Aorta (tissue), 5 donors: Measurements from ENCODE around the gene TBCD. TPM values are rescaled to one million over a fixed set of nuclear protein-coding genes. Genes with fewer than 3 reads are reported as not detected.

Source experiments
- ATAC-seq: fragments of 200-7000 bp; cut with Tn5 transposase; one replicate; pipeline ENCODE4 v1.9.1; 2022; ENCODE audit warnings: moderate library complexity; ENCODE audit not compliant: low FRiP score
- DNase-seq, 2 donors: peaks; one replicate each; pipeline ENCODE4 v3.0.0-alpha.2; 2020
- H3K27ac ChIP-seq, 2 donors: one replicate each; pipeline ENCODE4 v1.5.1; 2013; ENCODE audit warnings: low read length in 2 of 2, mild to moderate bottlenecking in 2 of 2, moderate library complexity in 2 of 2, control low read depth in 1 of 2, inconsistent platforms in 1 of 2, low read depth in 1 of 2
- H3K27me3 ChIP-seq, 2 donors: one replicate each; pipeline ENCODE4 v1.6.1; 2013; ENCODE audit warnings: control low read depth in 1 of 2, low read length in 1 of 2, mild to moderate bottlenecking in 1 of 2, moderate library complexity in 1 of 2; ENCODE audit not compliant: insufficient read depth in 2 of 2, control insufficient read depth in 1 of 2
- H3K36me3 ChIP-seq, 2 donors: one replicate each; pipeline ENCODE4 v1.6.1; 2013; ENCODE audit warnings: control low read depth in 1 of 2, low read length in 1 of 2, mild to moderate bottlenecking in 1 of 2; ENCODE audit not compliant: insufficient read depth in 2 of 2, control insufficient read depth in 1 of 2
- H3K4me1 ChIP-seq, 2 donors: one replicate each; pipeline ENCODE4 v1.6.1; 2013; ENCODE audit warnings: low read length in 2 of 2, control low read depth in 1 of 2, mild to moderate bottlenecking in 1 of 2, moderate library complexity in 1 of 2; ENCODE audit not compliant: insufficient read depth in 2 of 2, control insufficient read depth in 1 of 2
- H3K4me3 ChIP-seq, 2 donors: one replicate each; pipeline ENCODE4 v1.5.1; 2013; ENCODE audit warnings: low read length in 2 of 2, control low read depth in 1 of 2, mild to moderate bottlenecking in 1 of 2
- H3K9me3 ChIP-seq: one replicate; pipeline ENCODE4 v1.6.1; 2013; ENCODE audit warnings: mild to moderate bottlenecking, low read length; ENCODE audit not compliant: control insufficient read depth
- WGBS, 2 donors: extraction: QIAGEN DNeasy Blood & Tissue Kit; methylation state at CpG; one replicate each; pipeline ENCODE4 v1.1.7; 2013; 5-methylcytosine and 5-hydroxymethylcytosine counted together
- intact Hi-C, 2 donors: fragments of 100-400 bp; cut with DNase I; formaldehyde crosslinking; loops; one replicate each; pipeline versions ENCODE4 v1.14.2 to v1.15.0; 2022
- polyA plus RNA-seq, 2 donors: library from polyadenylated mRNA; stranded (reverse); fragments of 200-250 nt; gene quantifications; one replicate each; pipeline ENCODE4 v1.2.3, GENCODE V29; 2013
- total RNA-seq, 2 donors: library from RNA; stranded (reverse); fragmentation: NEBNext Ultra II Directional; extraction: Animal tissue kit (Norgen Biotek cat#: 25700); gene quantifications; one replicate each; pipeline ENCODE4 v1.2.1, GENCODE V29; 2021
- donor health status: healthy with polysubstance abuse.
- donor health status: Bipolar disorder and iron deficiency.
- donor health status: DM: no; HTN: no; CAD: no.
- donor health status: DM: no; HTN: no; CAD: no.
- donor health status: DM: yes; HTN: yes; CAD: no.

Gene TBCD
- total and polyA plus RNA-seq, 4 donors: 20.0 to 182 (median 111) TPM

DNA sequence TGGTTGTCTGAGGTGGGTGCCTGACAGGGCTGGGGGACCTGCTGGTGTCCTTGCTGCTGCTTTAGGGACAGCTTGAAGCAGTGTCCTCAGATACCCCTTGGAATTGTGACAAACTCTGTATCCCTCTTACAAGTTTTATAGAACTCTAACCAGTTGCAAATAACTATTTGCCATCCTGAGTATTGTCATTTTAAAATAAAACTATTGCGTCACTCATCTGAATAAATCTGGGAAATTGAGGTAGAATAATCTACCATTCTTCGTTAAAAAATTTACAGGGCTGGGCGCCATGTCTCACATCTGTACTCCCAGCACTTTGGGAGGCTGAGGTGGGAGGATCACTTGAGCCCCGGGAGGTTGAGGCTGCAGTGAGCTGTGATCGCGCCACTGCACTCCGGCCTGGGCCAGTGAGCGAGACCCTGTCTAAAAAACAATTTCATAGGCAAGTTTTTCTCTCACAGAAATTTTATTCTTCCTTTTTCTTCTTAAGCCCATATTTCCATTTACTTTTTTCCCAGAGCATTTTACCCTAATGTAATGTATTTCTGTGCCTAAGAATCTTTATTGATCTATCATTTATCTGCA is 73.8 kb downstream of the TBCD start:
- Histone ChIP-seq H3K4me3 (no peak overlapping the region), H3K27me3 (no peaks in the 10 kb centered on the region), H3K27ac (no peak overlapping the region), H3K36me3 (peaks cover 0 to 2% of the 10 kb centered on the region in 2 donors), H3K9me3 (no peaks in the 10 kb centered on the region), H3K4me1 (no peaks in the 10 kb centered on the region)
- intact Hi-C loops: no loop called here
- DNase-seq: no peak
- 97% methylated on average over 8 of the region's 8 CpGs for WGBS, 2 donors
- ATAC-seq: no peak

DNA sequence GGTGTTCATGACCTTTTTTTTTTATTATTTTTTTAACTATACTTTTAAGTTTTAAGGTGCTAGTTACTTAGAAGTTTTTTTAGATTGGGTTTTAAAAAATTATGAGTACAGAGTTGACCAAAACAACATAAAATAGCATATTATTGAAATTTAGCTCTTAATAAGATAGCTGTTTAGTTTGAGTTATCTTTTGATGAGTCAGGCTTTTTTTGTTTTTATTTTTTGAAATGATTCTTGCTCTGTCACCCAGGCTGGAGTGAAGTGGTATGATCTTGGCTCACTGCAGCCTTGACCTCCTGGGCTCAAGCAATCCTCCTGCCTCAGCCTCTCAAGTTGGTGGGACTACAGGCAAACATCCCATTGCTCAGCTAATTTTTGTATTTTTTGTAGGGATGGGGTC is 74.3 kb downstream of the TBCD start:
- Histone ChIP-seq H3K4me3 (no peak overlapping the region), H3K27me3 (no peaks in the 10 kb centered on the region), H3K4me1 (no peaks in the 10 kb centered on the region), H3K36me3 (peaks cover 0 to 2% of the 10 kb centered on the region in 2 donors), H3K9me3 (no peaks in the 10 kb centered on the region), H3K27ac (no peak overlapping the region)
- DNase-seq (no peak), ATAC-seq (no peak)
- intact Hi-C loops: no loop called here

GRCh38 chr17:82826956-82827355 is 75.1 kb downstream of the TBCD start:
- Histone ChIP-seq H3K27ac (no peak overlapping the region), H3K4me1 (no peaks in the 10 kb centered on the region), H3K27me3 (no peaks in the 10 kb centered on the region), H3K36me3 (peaks cover 0 to 2% of the 10 kb centered on the region in 2 donors), H3K4me3 (no peak overlapping the region), H3K9me3 (no peaks in the 10 kb centered on the region)
- intact Hi-C loops: no loop called here
- ATAC-seq: no peak
- DNase-seq: peak in 1 of 2 donors; percentile 33
- WGBS, 2 donors: 94% methylated on average over 7 of the region's 7 CpGs

- WGBS, 2 donors: 96 to 97% methylated on average over 26 of the region's 26 CpGs
- DNase-seq (peak in 1 of 2 donors; percentile 28), ATAC-seq (no peak)
- Histone ChIP-seq H3K9me3 (no peaks in the 10 kb centered on the region), H3K4me3 (no peak overlapping the region), H3K36me3 (peaks cover 0 to 2% of the 10 kb centered on the region in 2 donors), H3K4me1 (no peaks in the 10 kb centered on the region), H3K27ac (no peak overlapping the region), H3K27me3 (no peaks in the 10 kb centered on the region)
- intact Hi-C loops: no loop called here
Observed at GRCh38 chr17:82828875-82829487, 77.1 kb downstream of the TBCD start.

DNA sequence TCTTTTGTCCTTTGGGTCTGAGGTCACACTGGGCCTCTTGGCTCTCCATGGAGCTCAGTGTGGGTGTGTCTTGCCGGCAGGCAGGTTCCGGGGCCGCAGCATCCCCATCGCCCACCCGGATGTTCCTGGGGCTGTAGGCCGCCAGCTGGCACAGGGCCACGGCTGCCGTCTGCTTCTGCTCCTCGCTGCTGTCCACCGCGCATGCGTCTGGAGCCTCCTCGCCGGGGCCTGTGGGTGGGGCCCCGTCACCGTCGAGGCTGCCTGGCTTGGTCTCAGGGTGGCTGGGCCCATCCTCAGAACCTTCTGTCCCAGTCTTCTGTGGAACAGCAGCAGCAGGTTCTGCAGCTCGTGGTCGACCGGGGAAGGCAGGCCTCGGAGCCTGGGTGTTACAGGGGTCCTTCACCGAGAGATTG is 78.4 kb downstream of the TBCD start:
- 85 to 87% methylated on average over 22 of the region's 22 CpGs for WGBS, 2 donors
- Histone ChIP-seq H3K27me3 (no peaks in the 10 kb centered on the region), H3K36me3 (peaks cover 0 to 2% of the 10 kb centered on the region in 2 donors), H3K4me3 (no peak overlapping the region), H3K9me3 (no peaks in the 10 kb centered on the region), H3K4me1 (no peaks in the 10 kb centered on the region), H3K27ac (no peak overlapping the region)
- intact Hi-C loops: no loop called here
- ATAC-seq: no peak
- DNase-seq: peak in 1 of 2 donors; percentile 80

DNA sequence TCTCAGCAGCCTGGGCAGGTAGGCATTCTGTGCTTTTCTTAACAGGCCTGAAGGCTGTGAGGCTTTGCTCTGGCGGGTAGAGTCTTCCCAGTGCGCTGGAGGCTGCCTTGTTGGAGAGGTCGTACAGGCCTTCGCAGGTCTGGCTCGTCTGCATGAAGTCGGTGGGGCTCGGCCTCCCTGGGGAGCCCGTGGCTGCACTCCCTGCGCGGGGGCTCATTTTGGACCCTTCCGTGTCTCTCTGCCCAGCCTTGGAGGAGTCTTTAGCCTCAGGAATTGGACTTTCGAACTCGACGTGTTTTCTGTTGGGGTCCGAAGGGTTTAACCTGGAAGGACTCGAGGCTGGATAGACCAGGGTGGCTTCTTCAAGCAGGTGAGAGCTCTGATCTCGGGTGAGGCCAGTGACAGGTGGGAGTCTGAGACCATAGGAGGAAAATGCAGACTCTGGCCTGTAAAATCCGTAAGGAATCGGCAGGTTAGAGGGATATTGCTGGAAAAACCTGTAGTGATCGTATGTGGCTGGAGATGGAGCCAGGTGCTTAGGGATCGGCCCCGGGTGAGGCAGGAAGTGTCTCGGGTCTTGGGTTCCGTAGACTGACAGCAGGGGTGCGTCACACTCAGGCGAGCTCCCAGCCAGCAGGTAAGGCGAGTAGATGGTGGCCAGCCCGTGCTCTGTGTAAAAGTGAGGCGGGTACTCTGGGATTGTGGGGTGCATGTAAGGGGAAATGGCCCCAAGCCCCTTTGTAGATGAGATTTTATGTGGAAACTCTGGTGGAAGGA is 79.4 kb downstream of the TBCD start:
- Histone ChIP-seq H3K36me3 (peaks cover 0 to 2% of the 10 kb centered on the region in 2 donors), H3K4me3 (no peak overlapping the region), H3K27ac (no peak overlapping the region), H3K9me3 (no peaks in the 10 kb centered on the region), H3K4me1 (no peaks in the 10 kb centered on the region), H3K27me3 (no peaks in the 10 kb centered on the region)
- DNase-seq (peak in 1 of 2 donors; percentile 71), ATAC-seq (no peak)
- 94 to 96% methylated on average over 29 of the region's 29 CpGs for WGBS, 2 donors
- intact Hi-C loops: no loop called here

- DNase-seq: peak in 1 of 2 donors; percentile 74
- Histone ChIP-seq H3K27me3 (no peaks in the 10 kb centered on the region), H3K27ac (no peak overlapping the region), H3K4me1 (no peaks in the 10 kb centered on the region), H3K36me3 (peaks cover 0 to 2% of the 10 kb centered on the region in 2 donors), H3K4me3 (no peak overlapping the region), H3K9me3 (no peaks in the 10 kb centered on the region)
- WGBS, 2 donors: 94% methylated on average over 18 of the region's 18 CpGs
- ATAC-seq: no peak
- intact Hi-C loops: no loop called here
Observed at GRCh38 chr17:82831818-82832200, 79.9 kb downstream of the TBCD start.

- peaks cover 0 to 2% of the 10 kb centered on the region in 2 donors for H3K36me3 ChIP-seq
- H3K27me3 ChIP-seq: no peaks in the 10 kb centered on the region
- no peak for ATAC-seq
- H3K27ac ChIP-seq: no peak overlapping the region
- 93% methylated on average over 20 of the region's 20 CpGs for WGBS, 2 donors
- no peak overlapping the region for H3K4me3 ChIP-seq
- DNase-seq: peak in 1 of 2 donors; percentile 52
- intact Hi-C loops: no loop called here
- H3K9me3 ChIP-seq: no peaks in the 10 kb centered on the region
- no peaks in the 10 kb centered on the region for H3K4me1 ChIP-seq
Observed at GRCh38 chr17:82832411-82832810, 80.5 kb downstream of the TBCD start.
